ENCODE results near the gene OR10AD1. TPM values are rescaled to one million over a fixed set of nuclear protein-coding genes. Genes with fewer than 3 reads are reported as not detected.

The OR10AD1 gene
- polyA plus RNA-seq, 3 donors, result not detected

- TF ChIP-seq CTCF (IDR thresholded peaks at IDR 0.05), result no peak
- intact Hi-C loops (cut with micrococcal nuclease), result no loop called here
- no peak overlapping the region for H3K4me2 ChIP-seq (replicated peaks; ENCODE audit: extremely low read depth, low read length, poor library complexity, severe bottlenecking)
- peaks cover 2 to 18% of the 10 kb centered on the region in 2 donors for H3K27me3 ChIP-seq (ENCODE audit: control insufficient read depth in 2 of 2, insufficient read depth in 2 of 2, low read length in 2 of 2)
- H3K4me3 ChIP-seq (replicated peaks in 1 of 3; ENCODE audit: low read depth in 2 of 3, low read length in 3 of 3), result no peak overlapping the region
- peaks cover 8% of the 10 kb centered on the region for H3K4me1 Mint-ChIP-seq
- no peaks in the 10 kb centered on the region for H3K79me2 ChIP-seq (ENCODE audit: insufficient read depth, low read length)
- no peak for DNase-seq
- H3K4me3 Mint-ChIP-seq, result no peak overlapping the region
- no peaks in the 10 kb centered on the region for H4K20me1 ChIP-seq (ENCODE audit: insufficient read depth, low read length)
- no peak overlapping the region for H3K27ac ChIP-seq (ENCODE audit: low read depth in 1 of 2, low read length in 2 of 2)
- no peaks in the 10 kb centered on the region for H3K9me3 ChIP-seq (replicated peaks in 1 of 2; ENCODE audit: control insufficient read depth in 1 of 2, insufficient read depth in 1 of 2, low read length in 2 of 2)
- no peaks in the 10 kb centered on the region for H3K36me3 Mint-ChIP-seq
- peaks cover 6 to 8% of the 10 kb centered on the region in 2 donors for H3K4me1 ChIP-seq (ENCODE audit: control insufficient read depth in 1 of 2, insufficient read depth in 2 of 2, low read length in 2 of 2)
- no peaks in the 10 kb centered on the region for H3K9me3 Mint-ChIP-seq
- H3K9ac ChIP-seq (ENCODE audit: insufficient read depth, low read length, poor library complexity, severe bottlenecking), result no peak overlapping the region
- H3K27ac Mint-ChIP-seq, result no peak overlapping the region
- H2AFZ ChIP-seq (ENCODE audit: insufficient read depth, low read depth, low read length, poor library complexity, severe bottlenecking), result no peak overlapping the region
- H3K27me3 Mint-ChIP-seq (ENCODE audit: low read depth in 3 of 3), result peaks cover 7 to 22% (median 8%) of the 10 kb centered on the region in 3 donors
- no peaks in the 10 kb centered on the region for H3K36me3 ChIP-seq (replicated peaks in 1 of 2; ENCODE audit: control insufficient read depth in 1 of 2, insufficient read depth in 2 of 2, low read length in 2 of 2)
- no CpG with 5 or more reads among the region's 1 CpG for WGBS (ENCODE audit: insufficient coverage)
Observed at GRCh38 chr12:48192861-48193260, 10.2 kb downstream of the OR10AD1 start.

DNA sequence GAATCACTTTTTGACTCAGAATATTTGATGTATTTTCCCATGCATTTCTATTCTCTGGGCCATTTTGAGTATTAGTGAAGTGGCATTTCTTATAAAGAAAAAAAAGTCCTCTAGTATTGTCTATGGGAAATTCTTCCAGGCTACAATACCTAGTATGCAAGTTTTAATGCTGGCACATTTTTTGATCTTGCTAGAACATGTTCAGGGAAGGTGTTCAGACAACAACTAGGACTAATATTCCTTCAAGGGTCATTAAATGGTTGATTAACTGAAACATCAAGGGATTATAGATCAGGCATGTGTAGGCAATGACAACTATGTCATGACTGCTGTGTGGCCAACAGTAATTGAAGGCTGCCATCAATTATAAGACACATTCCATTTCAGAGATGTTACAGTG is 12.0 kb downstream of the OR10AD1 start:
- Histone ChIP-seq H4K20me1 (ENCODE audit: insufficient read depth, low read length) (no peaks in the 10 kb centered on the region), H3K27me3 (ENCODE audit: control insufficient read depth in 2 of 2, insufficient read depth in 2 of 2, low read length in 2 of 2) (peaks cover 2 to 22% of the 10 kb centered on the region in 2 donors), H3K4me1 (ENCODE audit: control insufficient read depth in 1 of 2, insufficient read depth in 2 of 2, low read length in 2 of 2) (no peaks in the 10 kb centered on the region), H3K27ac (ENCODE audit: low read depth in 1 of 2, low read length in 2 of 2) (no peak overlapping the region), H3K79me2 (ENCODE audit: insufficient read depth, low read length) (no peaks in the 10 kb centered on the region), H3K36me3 (replicated peaks in 1 of 2; ENCODE audit: control insufficient read depth in 1 of 2, insufficient read depth in 2 of 2, low read length in 2 of 2) (no peaks in the 10 kb centered on the region), H3K9ac (ENCODE audit: insufficient read depth, low read length, poor library complexity, severe bottlenecking) (no peak overlapping the region), H3K4me2 (replicated peaks; ENCODE audit: extremely low read depth, low read length, poor library complexity, severe bottlenecking) (no peak overlapping the region), H3K4me3 (replicated peaks in 1 of 3; ENCODE audit: low read depth in 2 of 3, low read length in 3 of 3) (no peak overlapping the region), H2AFZ (ENCODE audit: insufficient read depth, low read depth, low read length, poor library complexity, severe bottlenecking) (no peak overlapping the region), H3K9me3 (replicated peaks in 1 of 2; ENCODE audit: control insufficient read depth in 1 of 2, insufficient read depth in 1 of 2, low read length in 2 of 2) (no peaks in the 10 kb centered on the region)
- TF ChIP-seq CTCF (IDR thresholded peaks at IDR 0.05), result no peak
- no peaks in the 10 kb centered on the region for H3K36me3 Mint-ChIP-seq
- no peak overlapping the region for H3K4me3 Mint-ChIP-seq
- H3K9me3 Mint-ChIP-seq, result no peaks in the 10 kb centered on the region
- H3K27ac Mint-ChIP-seq, result no peak overlapping the region
- peaks cover 18 to 31% (median 19%) of the 10 kb centered on the region in 3 donors for H3K27me3 Mint-ChIP-seq (ENCODE audit: low read depth in 3 of 3)
- intact Hi-C loops (cut with micrococcal nuclease), result loop anchor here in 1 of 2 donors (1.0 kb wide), 1 partner anchor 8 kb away; the partner anchor contains the start of gene CCDC184
- H3K4me1 Mint-ChIP-seq, result peaks cover 3% of the 10 kb centered on the region
- no peak for DNase-seq

Measured in CD14-positive monocyte (primary cell).